GM13977 (cell line): ENCODE measurements around the gene LAMA5.

Source experiments
- DNase-seq: peaks from one replicate; pipeline ENCODE4 v3.0.0; 2012; ENCODE audit warnings: low spot score
- CTCF ChIP-seq: IDR thresholded peaks from 2 replicates; pipeline ENCODE4 v1.5.1; 2012; ENCODE audit warnings: mild to moderate bottlenecking, control low read depth; ENCODE audit not compliant: insufficient read depth; ENCODE audit errors: extremely low read depth, missing control alignments
- in situ Hi-C: fragments of 300-500 bp; cut with MboI; formaldehyde crosslinking; loops from one replicate; pipeline ENCODE4 v1.12.0; 2022; ENCODE audit warnings: low sequenced_read_pairs, low pct_unique_long_range_greater_than_20kb, mixed read lengths, inconsistent platforms; ENCODE audit not compliant: unreplicated experiment

The LAMA5 gene

GRCh38 chr20:62406635-62407176, 39.6 kb upstream of the LAMA5 start:
- TF ChIP-seq CTCF: no peak
- no peak for DNase-seq
- in situ Hi-C loops: no loop called here

DNA sequence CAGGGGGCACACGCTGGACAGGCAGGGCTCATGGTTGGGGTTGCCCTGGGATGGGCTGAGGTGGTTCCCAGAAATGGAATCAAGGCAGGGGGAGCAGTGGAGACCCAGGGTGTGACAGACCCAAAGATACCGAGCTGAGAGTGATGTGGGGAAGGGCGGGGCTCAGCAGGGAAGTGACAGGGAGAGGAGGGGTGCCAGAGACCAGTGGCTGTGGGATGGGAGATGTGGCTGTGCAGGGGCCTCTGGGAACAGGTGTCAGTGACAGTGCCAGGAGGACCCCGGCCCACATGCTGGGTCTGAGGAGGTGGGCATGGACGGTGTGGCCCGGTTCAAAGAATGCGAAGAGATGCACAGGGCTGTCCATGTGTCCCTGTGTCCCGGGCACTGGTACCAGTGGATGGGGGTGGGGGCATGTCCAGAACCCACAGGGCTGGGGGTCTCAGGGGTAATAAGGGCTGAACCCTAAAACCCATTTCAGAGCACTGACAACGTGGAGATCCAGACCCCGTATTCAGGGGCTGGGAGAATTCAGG, 38.9 kb upstream of the LAMA5 start:
- in situ Hi-C loops: no loop called here
- no peak for DNase-seq
- no peak for TF ChIP-seq CTCF

DNA sequence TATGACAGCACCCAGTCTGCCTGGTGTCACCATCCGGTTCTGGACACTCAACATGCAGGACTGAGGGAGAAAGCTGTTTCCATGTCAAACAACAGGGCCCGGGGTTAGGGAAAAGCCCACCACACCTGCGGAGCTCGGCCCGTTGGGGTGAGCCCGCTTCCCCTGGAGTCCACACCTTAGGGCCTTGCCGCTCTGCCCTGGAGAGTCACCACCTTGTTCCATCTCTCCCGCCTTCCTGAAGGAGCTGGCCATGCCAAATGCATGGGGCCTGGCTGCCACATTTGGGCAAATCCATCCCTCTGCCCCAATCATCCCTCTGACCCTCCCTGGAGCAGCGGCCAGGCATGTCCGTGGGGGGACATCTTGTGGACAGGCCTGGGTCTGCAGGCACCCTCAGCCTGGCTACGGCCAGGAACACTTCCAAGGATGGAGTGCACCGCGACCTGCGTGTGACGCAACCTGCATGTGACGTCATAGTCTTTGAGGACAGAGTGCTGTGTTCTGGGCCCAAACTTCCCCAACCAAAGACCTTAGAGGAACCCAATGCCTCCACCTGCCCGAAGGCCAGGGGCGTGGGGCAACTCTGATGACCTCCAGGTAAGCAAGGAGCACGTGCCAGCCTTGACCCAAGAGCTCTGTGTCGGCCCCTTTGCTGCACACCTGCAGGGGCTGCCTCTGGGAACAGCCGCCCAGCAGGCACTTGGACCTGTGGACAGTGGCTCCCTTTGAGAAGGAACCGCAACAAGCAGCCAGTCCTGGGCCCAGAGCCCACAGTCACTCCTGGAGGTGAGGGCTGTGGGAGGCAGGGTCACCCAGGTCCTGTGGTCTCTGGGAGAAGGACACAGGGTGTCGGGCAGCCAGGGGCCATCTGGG, 38.2 kb upstream of the LAMA5 start:
- TF ChIP-seq CTCF: peak; percentile 10
- no peak for DNase-seq
- in situ Hi-C loops: no loop called here

- TF ChIP-seq CTCF: no peak
- DNase-seq: no peak
- in situ Hi-C loops: no loop called here
Measured at GRCh38 chr20:62404761-62405107, 37.6 kb upstream of the LAMA5 start.

DNA sequence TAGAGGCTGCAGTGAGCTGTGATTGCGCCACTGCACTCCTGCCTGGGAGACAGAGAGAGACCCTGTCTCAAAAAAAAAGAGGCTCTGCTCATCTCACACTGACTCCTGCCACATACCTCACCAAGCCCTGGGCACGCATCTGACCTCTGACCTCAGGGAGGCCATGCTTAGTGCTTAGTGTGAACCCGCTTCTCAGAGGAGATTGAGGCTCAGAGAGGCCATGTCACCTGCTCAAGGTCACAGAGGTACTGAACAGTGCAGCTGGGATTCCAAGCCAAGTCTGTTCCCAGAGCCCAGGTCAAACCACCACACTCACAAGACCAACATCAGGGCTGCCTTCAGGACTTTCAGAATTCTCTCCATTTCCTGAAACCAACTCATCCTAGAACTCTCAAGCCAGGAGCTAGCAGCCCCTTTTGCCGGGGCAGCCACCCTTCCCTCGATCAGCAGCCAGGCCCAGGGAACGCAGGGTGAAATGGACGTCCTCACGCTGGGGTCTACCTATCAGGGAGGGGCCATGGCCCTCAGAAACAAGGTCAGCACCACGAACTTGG, 37.1 kb upstream of the LAMA5 start:
- in situ Hi-C loops: no loop called here
- TF ChIP-seq CTCF: no peak
- DNase-seq: no peak

DNA sequence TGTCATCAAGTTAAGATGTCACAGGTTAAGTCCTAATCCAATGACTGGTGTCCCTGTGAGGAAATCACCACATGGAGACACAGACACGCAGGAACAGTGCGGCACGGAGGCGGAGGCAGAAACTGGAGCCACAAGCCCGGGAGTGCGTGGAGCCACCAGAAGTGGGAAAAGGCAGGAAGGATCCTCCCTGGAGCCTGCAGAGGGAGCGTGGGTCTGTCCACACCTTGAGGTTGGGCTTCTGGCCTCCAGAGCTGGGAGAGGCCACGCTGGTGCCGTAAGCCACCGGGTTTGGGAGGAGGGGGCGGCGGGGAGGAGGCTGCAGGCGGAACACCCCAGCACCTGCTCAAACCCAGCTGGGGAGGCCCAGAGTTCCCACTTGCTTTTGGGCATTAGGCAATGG, 36.2 kb upstream of the LAMA5 start:
- in situ Hi-C loops: no loop called here
- no peak for DNase-seq
- no peak for TF ChIP-seq CTCF
